Naive thymus-derived CD8-positive, alpha-beta T cell (primary cell): ENCODE measurements around the gene CAMKK2. TPM values are rescaled to one million over a fixed set of nuclear protein-coding genes. Genes with fewer than 3 reads are reported as not detected.
"Not testable (repeated sequence)": the region's sequence is repeated elsewhere in the genome, so short reads cannot be mapped to it uniquely, and the experiment has no call there.

Experiments used
- ATAC-seq, 2 donors: fragments of 150-1000 bp; cut with Tn5 transposase in 1 of 2; sonication (Bioruptor Pico), chemical (Tn5 transposase) in 1 of 2; 1 replicate in 1 of 2; 2 replicates in 1 of 2; pipeline ENCODE4 v1.10.0; 2021; ENCODE audit warnings: mild to moderate bottlenecking in 2 of 2, moderate library complexity in 2 of 2
- POLR2A ChIA-PET: fragments of 350-600 bp; sonication (Branson Sonifier 250); formaldehyde crosslinking; loops from one replicate; lab custom pipeline; 2021; ENCODE audit warnings: antibody characterized with exemption; lab: Charles Lee
- DNase-seq, 10 donors: peaks; one replicate each; pipeline versions ENCODE4 v3.0.0 to v3.0.0-alpha.2; 2020 to 2022
- H3K27ac Mint-ChIP-seq, 10 donors: one replicate each; pipeline ENCODE4 v1.8.0; 2020 to 2022; ENCODE audit warnings: mild to moderate bottlenecking in 10 of 10, mixed read lengths in 10 of 10, moderate library complexity in 4 of 10, inconsistent platforms in 1 of 10
- H3K27me3 Mint-ChIP-seq, 5 donors: one replicate each; pipeline ENCODE4 v1.8.0; 2021 to 2022; ENCODE audit warnings: mixed read lengths in 5 of 5
- H3K36me3 Mint-ChIP-seq, 3 donors: one replicate each; pipeline ENCODE4 v1.8.0; 2020 to 2022; ENCODE audit warnings: mixed read lengths in 3 of 3, mild to moderate bottlenecking in 2 of 3, inconsistent platforms in 1 of 3
- H3K4me1 Mint-ChIP-seq, 4 donors: one replicate each; pipeline ENCODE4 v1.8.0; 2021 to 2022; ENCODE audit warnings: mixed read lengths in 4 of 4
- H3K4me3 Mint-ChIP-seq, 10 donors: one replicate each; pipeline ENCODE4 v1.8.0; 2020 to 2022; ENCODE audit warnings: mild to moderate bottlenecking in 10 of 10, mixed read lengths in 10 of 10, moderate library complexity in 6 of 10, inconsistent platforms in 1 of 10
- H3K9me3 Mint-ChIP-seq, 9 donors: one replicate each; pipeline ENCODE4 v1.8.0; 2020 to 2022; ENCODE audit warnings: mixed read lengths in 9 of 9, mild to moderate bottlenecking in 3 of 9, inconsistent platforms in 1 of 9, moderate library complexity in 1 of 9
- polyA plus RNA-seq, 3 donors: library from polyadenylated mRNA; unstranded; fragments of 300-500 nt; fragmentation: Illumina TruSeq; gene quantifications; one replicate each; pipeline ENCODE4 v1.2.3, GENCODE V29; 2021
- total RNA-seq, 8 experiments: library from RNA in 2 of 8; stranded (reverse) in 2 of 8; gene quantifications; one replicate each; pipeline ENCODE4 v1.2.3 and lab custom pipeline; 2021 to 2026

Gene CAMKK2
- total and polyA plus RNA-seq, 5 experiments from 2014 or later, result 10.0 to 15.5 (median 14.1) TPM

- not testable (repeated sequence) for H3K27me3 Mint-ChIP-seq, H3K9me3 Mint-ChIP-seq, ATAC-seq, DNase-seq
- peaks cover 16 to 59% (median 43%) of the 10 kb centered on the region in 4 donors for H3K4me1 Mint-ChIP-seq
- peak overlapping the region; percentile 24 to 82 (median 68) for H3K27ac Mint-ChIP-seq
- peak overlapping the region in 2 of 10 donors; percentile 20 to 39 for H3K4me3 Mint-ChIP-seq
- POLR2A ChIA-PET, result interaction anchor here (1.0 kb wide), 1 partner anchor 11 kb away, joined by 3 read pairs; no protein-coding TSS in a partner anchor
- H3K36me3 Mint-ChIP-seq, result peaks cover 0 to 17% (median 3%) of the 10 kb centered on the region in 3 donors
Measured at GRCh38 chr12:121226871-121227270, 69.6 kb downstream of the CAMKK2 start.

GRCh38 chr12:121226399-121226798, 70.1 kb downstream of the CAMKK2 start:
- Mint-ChIP-seq H3K36me3 (peaks cover 0 to 18% (median 3%) of the 10 kb centered on the region in 3 donors), H3K27me3 (no peaks in the 10 kb centered on the region), H3K9me3 (no peaks in the 10 kb centered on the region), H3K27ac (peak overlapping the region; percentile 34 to 82 (median 68)), H3K4me3 (peak overlapping the region in 3 of 10 donors; percentile 20 to 39 (median 34)), H3K4me1 (peaks cover 16 to 63% (median 45%) of the 10 kb centered on the region in 4 donors)
- POLR2A ChIA-PET, result interaction anchor here (1.0 to 4.8 kb wide), 2 partner anchors 11 to 15 kb away, joined by 3 to 46 read pairs; partner anchors contain the start of gene P2RX4
- DNase-seq (no peak), ATAC-seq (no peak)

GRCh38 chr12:121224591-121224990, 71.9 kb downstream of the CAMKK2 start:
- ATAC-seq (peak; percentile 76 to 77), DNase-seq (peak in 6 of 10 donors; percentile 37 to 71 (median 54))
- no peaks in the 10 kb centered on the region for H3K27me3 Mint-ChIP-seq
- peaks cover 14 to 53% (median 41%) of the 10 kb centered on the region in 4 donors for H3K4me1 Mint-ChIP-seq
- peak overlapping the region; percentile 88 to 99 (median 96) for H3K27ac Mint-ChIP-seq
- no peaks in the 10 kb centered on the region for H3K9me3 Mint-ChIP-seq
- POLR2A ChIA-PET, result interaction anchor here (0.6 to 4.8 kb wide), 10 partner anchors 9 to 583 kb away, joined by 3 to 47 read pairs (median 4); partner anchors contain the start of genes CAMKK2 and P2RX4
- H3K36me3 Mint-ChIP-seq, result peaks cover 0 to 12% (median 3%) of the 10 kb centered on the region in 3 donors
- H3K4me3 Mint-ChIP-seq, result peak overlapping the region; percentile 42 to 90 (median 75)

DNA sequence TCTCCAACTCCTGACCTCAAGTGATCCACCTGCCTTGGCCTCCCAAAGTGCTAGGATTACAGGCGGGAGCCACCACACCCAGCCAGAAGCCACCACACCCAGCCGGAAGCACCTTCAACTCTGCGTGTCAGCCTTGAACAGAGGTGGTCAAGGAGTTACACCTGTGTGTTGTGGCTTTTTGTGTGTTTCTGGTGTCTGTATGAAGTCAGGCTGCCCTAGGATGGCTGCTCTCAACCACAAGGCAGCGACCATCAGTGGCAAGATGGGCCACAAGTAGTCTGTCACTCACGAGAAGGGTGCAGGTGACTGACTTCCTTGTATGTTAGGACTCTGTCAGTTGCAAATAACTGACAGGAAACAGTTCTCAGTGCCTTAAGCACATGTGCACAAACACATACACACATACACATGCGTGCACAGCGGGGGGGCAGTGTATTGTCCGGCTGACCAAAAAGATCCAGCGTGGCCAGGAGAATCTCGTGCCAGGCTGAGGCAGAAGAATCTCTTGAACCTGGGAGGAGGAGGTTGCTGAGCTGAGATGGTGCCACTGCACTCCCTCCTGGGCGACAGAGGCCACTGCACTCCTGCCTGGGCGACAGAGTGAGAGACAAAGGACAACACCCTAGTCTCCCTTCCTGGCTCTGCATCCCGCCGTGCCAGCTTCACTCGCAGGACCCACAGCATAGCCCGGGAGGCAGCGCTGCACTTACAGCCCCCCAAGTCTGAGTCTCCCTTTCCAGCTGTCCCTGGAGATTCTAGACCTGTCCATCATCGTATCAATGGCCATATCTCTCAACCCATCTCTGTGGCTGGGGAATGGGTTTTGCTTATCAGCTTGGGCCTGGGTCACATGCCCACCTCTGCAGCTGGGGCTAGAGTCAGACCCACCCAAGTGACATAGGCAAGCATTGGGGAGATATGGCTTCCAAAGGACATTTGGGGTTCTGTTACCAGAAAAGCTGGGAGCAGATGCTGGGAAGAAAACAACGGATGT, 72.9 kb downstream of the CAMKK2 start:
- H3K27ac Mint-ChIP-seq, result peak overlapping the region; percentile 88 to 99 (median 96)
- peak overlapping the region; percentile 3 to 81 (median 66) for H3K4me3 Mint-ChIP-seq
- peaks cover 16 to 53% (median 42%) of the 10 kb centered on the region in 4 donors for H3K4me1 Mint-ChIP-seq
- DNase-seq (peak in 6 of 10 donors; percentile 36 to 67 (median 42)), ATAC-seq (peak; percentile 61 to 66)
- POLR2A ChIA-PET, result interaction anchor here (0.6 to 4.8 kb wide), 11 partner anchors 8 to 640 kb away, joined by 3 to 47 read pairs (median 4); partner anchors contain the start of genes CAMKK2, P2RX4 and P2RX7
- no peaks in the 10 kb centered on the region for H3K9me3 Mint-ChIP-seq
- H3K27me3 Mint-ChIP-seq, result no peaks in the 10 kb centered on the region
- peaks cover 0 to 13% (median 5%) of the 10 kb centered on the region in 3 donors for H3K36me3 Mint-ChIP-seq

GRCh38 chr12:121222847-121223246, 73.7 kb downstream of the CAMKK2 start:
- Mint-ChIP-seq H3K27ac (peak overlapping the region; percentile 88 to 99 (median 96)), H3K4me1 (peaks cover 16 to 53% (median 42%) of the 10 kb centered on the region in 4 donors)
- peak; percentile 29 to 38 for ATAC-seq

DNA sequence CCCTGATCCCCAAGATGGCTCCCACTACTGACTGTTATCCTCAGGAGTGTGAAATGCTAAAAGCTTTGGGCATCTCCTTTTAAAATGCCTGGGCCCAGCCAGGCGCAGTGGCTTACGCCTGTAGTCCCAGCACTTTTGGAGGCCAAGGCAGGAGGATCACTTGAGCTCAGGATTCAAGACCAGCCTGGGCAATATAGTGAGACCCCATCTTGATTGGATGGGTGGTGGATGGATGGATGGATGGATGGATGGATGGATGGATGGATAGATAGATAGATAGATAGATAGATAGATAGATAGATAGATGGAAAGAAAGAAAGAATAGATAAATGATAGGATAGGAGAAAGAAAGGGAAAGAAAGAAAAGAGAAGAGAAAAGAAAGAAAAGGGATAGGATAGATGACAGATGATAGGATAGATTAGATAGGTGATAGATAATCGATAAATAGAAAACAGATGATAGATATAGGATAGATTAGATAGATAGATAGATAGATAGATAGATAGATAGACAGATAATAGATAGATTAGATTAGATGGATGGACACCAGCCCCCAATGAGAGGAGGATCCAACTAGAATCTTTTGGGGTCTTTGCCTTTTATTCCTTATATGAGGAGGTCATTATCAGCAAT, 77.0 kb downstream of the CAMKK2 start:
- no peak for DNase-seq
- Mint-ChIP-seq H3K27me3 (no peaks in the 10 kb centered on the region), H3K4me3 (no peak overlapping the region), H3K9me3 (no peaks in the 10 kb centered on the region), H3K27ac (peak overlapping the region in 9 of 10 donors; percentile 26 to 88 (median 61)), H3K36me3 (peaks cover 0 to 23% (median 7%) of the 10 kb centered on the region in 3 donors), H3K4me1 (peaks cover 15 to 30% (median 29%) of the 10 kb centered on the region in 4 donors)
- POLR2A ChIA-PET, result interaction anchor here (0.6 kb wide), 1 partner anchor 1867 kb away, joined by 5 read pairs; no protein-coding TSS in a partner anchor
- no peak for ATAC-seq

More at GRCh38 chr12:121222847-121223246, 73.7 kb downstream of the CAMKK2 start:
- Mint-ChIP-seq H3K36me3 (peaks cover 0 to 14% (median 5%) of the 10 kb centered on the region in 3 donors), H3K4me3 (peak overlapping the region in 4 of 10 donors; percentile 11 to 47 (median 25)), H3K9me3 (no peaks in the 10 kb centered on the region), H3K27me3 (no peaks in the 10 kb centered on the region)
- POLR2A ChIA-PET, result interaction anchor here (0.5 to 4.8 kb wide), 7 partner anchors 12 to 846 kb away, joined by 3 to 47 read pairs (median 5); partner anchors contain the start of genes P2RX4 and P2RX7
- DNase-seq, result peak in 2 of 10 donors; percentile 28 to 42

- H3K27me3 Mint-ChIP-seq, result no peaks in the 10 kb centered on the region
- peak overlapping the region in 8 of 10 donors; percentile 26 to 84 (median 68) for H3K27ac Mint-ChIP-seq
- DNase-seq, result no peak
- no peaks in the 10 kb centered on the region for H3K9me3 Mint-ChIP-seq
- POLR2A ChIA-PET, result interaction anchor here (0.6 to 1.6 kb wide), 3 partner anchors 11 to 1868 kb away, joined by 3 to 5 read pairs (median 4); no protein-coding TSS in a partner anchor
- H3K4me3 Mint-ChIP-seq, result no peak overlapping the region
- H3K4me1 Mint-ChIP-seq, result peaks cover 16 to 31% (median 27%) of the 10 kb centered on the region in 4 donors
- peaks cover 0 to 26% (median 7%) of the 10 kb centered on the region in 3 donors for H3K36me3 Mint-ChIP-seq
- no peak for ATAC-seq
Measured at GRCh38 chr12:121218588-121219352, 77.7 kb downstream of the CAMKK2 start.

DNA sequence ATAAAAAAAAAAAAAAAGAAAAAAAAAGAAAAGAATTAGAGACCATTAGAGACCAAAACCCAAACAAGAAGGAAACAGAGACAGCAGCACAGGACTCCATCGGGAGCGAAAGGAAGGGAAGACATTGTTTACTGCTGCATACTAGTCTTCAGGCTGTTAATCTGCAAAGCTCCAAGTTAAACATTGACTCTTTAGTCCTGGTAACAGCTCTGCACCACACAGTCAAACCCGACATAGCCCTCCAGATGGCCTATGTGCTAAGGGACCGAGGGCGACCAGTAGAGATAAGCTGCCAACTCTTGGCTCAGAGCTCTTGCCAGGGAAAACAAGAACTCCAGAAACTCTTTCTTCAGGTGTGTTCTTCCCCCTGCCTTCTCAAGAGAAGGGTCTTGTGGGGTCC, 78.7 kb downstream of the CAMKK2 start:
- Mint-ChIP-seq H3K4me1 (peaks cover 10 to 23% (median 19%) of the 10 kb centered on the region in 4 donors), H3K9me3 (no peaks in the 10 kb centered on the region), H3K27ac (peak overlapping the region in 8 of 10 donors; percentile 22 to 81 (median 56)), H3K4me3 (no peak overlapping the region), H3K27me3 (no peaks in the 10 kb centered on the region), H3K36me3 (peaks cover 0 to 26% (median 7%) of the 10 kb centered on the region in 3 donors)
- DNase-seq (no peak), ATAC-seq (no peak)
- POLR2A ChIA-PET, result interaction anchor here (1.5 to 1.6 kb wide), 2 partner anchors 12 to 22 kb away, joined by 3 to 4 read pairs; no protein-coding TSS in a partner anchor

DNA sequence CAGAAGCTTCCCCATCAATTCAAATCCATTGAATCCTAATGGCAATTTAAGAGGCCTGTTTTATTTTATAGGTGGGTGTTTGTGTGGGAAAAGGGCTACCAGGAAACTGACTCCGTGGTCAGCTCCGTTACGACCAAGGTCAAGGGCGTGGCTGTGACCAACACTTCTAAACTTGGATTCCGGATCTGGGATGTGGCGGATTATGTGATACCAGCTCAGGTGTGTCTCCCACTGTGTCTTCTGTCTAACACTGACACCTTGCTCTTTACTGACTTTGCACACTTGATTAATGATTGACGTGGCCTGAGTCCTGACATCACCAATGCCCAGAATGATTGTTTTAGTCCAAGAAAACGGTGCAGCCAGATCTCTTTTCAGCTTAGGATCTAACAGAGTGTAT, 79.4 kb downstream of the CAMKK2 start:
- H3K4me3 Mint-ChIP-seq, result no peak overlapping the region
- no peaks in the 10 kb centered on the region for H3K9me3 Mint-ChIP-seq
- H3K36me3 Mint-ChIP-seq, result peaks cover 0 to 24% (median 7%) of the 10 kb centered on the region in 3 donors
- H3K4me1 Mint-ChIP-seq, result peaks cover 9 to 23% (median 16%) of the 10 kb centered on the region in 4 donors
- ATAC-seq, result no peak
- H3K27ac Mint-ChIP-seq, result peak overlapping the region in 4 of 10 donors; percentile 13 to 78 (median 32)
- POLR2A ChIA-PET, result no interaction called here
- no peak for DNase-seq
- no peaks in the 10 kb centered on the region for H3K27me3 Mint-ChIP-seq

DNA sequence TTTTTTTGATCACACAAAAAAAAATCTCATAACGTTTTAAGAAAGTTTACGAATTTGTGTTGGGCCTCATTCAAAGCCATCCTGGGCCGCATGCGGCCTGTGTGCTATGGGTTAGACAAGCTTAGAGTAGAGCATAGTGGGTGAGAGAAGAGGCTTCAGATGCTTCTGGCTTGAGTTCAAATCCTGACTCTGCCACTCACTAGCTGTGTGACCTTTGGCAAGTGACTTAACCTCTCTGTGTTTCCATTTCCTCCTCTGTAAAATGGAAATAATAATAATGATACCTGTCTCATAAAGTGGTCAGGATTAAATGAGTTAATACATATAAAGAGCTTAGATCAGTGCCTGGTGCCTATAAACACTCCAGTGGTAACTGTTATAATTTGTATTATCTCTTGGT, 80.4 kb downstream of the CAMKK2 start:
- Mint-ChIP-seq H3K4me1 (peaks cover 9 to 28% (median 18%) of the 10 kb centered on the region in 4 donors), H3K36me3 (peaks cover 0 to 19% (median 7%) of the 10 kb centered on the region in 3 donors), H3K9me3 (no peaks in the 10 kb centered on the region), H3K4me3 (no peak overlapping the region), H3K27me3 (no peaks in the 10 kb centered on the region), H3K27ac (peak overlapping the region in 2 of 10 donors; percentile 24 to 84)
- POLR2A ChIA-PET, result interaction anchor here (1.4 kb wide), 1 partner anchor 8 kb away, joined by 4 read pairs; no protein-coding TSS in a partner anchor
- ATAC-seq (no peak), DNase-seq (no peak)
